ENCODE data around the gene IFNAR1. TPM values are rescaled to one million over a fixed set of nuclear protein-coding genes. Genes with fewer than 3 reads are reported as not detected.

IFNAR1 gene
- total and polyA plus RNA-seq, 2 donors (not counting 3 experiments of a cell fraction or from before 2014, with no cell fraction given): 16.2 to 47.8 TPM

DNA sequence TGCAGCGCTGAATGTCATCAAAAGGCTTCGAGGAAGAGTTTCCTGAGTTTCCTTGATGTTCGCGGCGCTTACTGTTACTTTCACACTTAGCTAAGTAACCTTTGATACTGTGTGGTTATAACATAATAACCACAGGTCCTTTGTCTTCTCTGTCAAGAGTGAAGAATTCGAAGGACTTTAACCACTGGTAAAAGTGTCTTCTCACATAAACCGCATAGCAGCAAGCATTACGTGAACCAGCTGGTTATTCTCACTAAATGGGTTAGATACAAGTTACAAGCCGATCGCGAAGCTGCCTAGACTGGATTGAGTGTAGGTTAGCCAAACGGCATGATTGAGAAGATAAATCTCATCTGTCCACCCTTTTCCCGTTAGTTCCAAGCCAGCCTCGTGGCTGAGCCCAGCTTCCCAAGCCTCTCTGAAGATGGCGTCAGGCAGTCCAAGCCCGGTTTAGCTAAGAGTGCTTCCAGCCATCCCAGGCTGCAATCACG, 60.1 kb downstream of the IFNAR1 start:
- Histone ChIP-seq H3K79me2 (ENCODE audit: control insufficient read depth, insufficient read depth, low read length) (no peaks in the 10 kb centered on the region), H3K9ac (replicated peaks; ENCODE audit: extremely low read depth, insufficient read depth, low read length) (no peak overlapping the region), H3K9me3 (replicated peaks; ENCODE audit: control insufficient read depth, insufficient read depth, low read length) (no peaks in the 10 kb centered on the region), H3K27me3 (ENCODE audit: control insufficient read depth in 2 of 2, insufficient read depth in 2 of 2, low read length in 2 of 2) (no peaks in the 10 kb centered on the region), H4K20me1 (replicated peaks; ENCODE audit: control insufficient read depth, extremely low read depth, insufficient read depth, low read length) (no peaks in the 10 kb centered on the region), H2AFZ (ENCODE audit: low read depth, low read length) (no peak overlapping the region), H3K27ac (ENCODE audit: insufficient read depth, low read depth, low read length) (no peak overlapping the region), H3K4me3 (replicated peaks in 1 of 3; ENCODE audit: insufficient read depth in 1 of 3, low read depth in 1 of 3, low read length in 3 of 3) (no peak overlapping the region), H3K9me1 (replicated peaks; ENCODE audit: control insufficient read depth, extremely low read depth, insufficient read depth, low read length) (no peaks in the 10 kb centered on the region), H3K4me2 (ENCODE audit: insufficient read depth, low read length) (no peak overlapping the region), H3K36me3 (ENCODE audit: control insufficient read depth in 2 of 2, extremely low read depth in 1 of 2, insufficient read depth in 2 of 2, low read length in 2 of 2) (no peaks in the 10 kb centered on the region), H3K4me1 (ENCODE audit: control insufficient read depth, extremely low read depth, insufficient read depth, low read length) (peaks cover 28% of the 10 kb centered on the region)
- ChIA-PET POLR2A (interaction anchor here (0.5 kb wide), 1 partner anchor 38 kb away, joined by 4 read pairs; no protein-coding TSS in a partner anchor), CTCF (interaction anchor here (1.4 to 3.1 kb wide), 3 partner anchors 11 to 23 kb away, joined by 4 to 12 read pairs (median 6); partner anchors contain the start of gene IFNGR2)
- intact Hi-C loops (cut with micrococcal nuclease): no loop called here
- dilution Hi-C loops (cut with MboI; ENCODE audit: extremely low pct_ligation_motif_present, low sequenced_read_pairs): no loop called here
- FAIRE-seq (no peak), DNase-seq (ENCODE audit: low read depth, low spot score) (no peak)
- BruUV-seq (replicated peaks): no TSS peak
- TF ChIP-seq JUN (IDR thresholded peaks at IDR 0.05; ENCODE audit: borderline replicate concordance, insufficient read depth, insufficient read length, low read depth): no peak
- no peak for TF ChIP-seq MYC (IDR thresholded peaks at IDR 0.05; ENCODE audit: low read depth, low read length)
- no peak for TF ChIP-seq GATA2 (IDR thresholded peaks at IDR 0.05; ENCODE audit: insufficient read depth, insufficient read length, low read depth, low read length)
- TF ChIP-seq, protein P1, sequence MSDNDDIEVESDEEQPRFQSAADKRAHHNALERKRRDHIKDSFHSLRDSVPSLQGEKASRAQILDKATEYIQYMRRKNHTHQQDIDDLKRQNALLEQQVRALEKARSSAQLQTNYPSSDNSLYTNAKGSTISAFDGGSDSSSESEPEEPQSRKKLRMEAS (IDR thresholded peaks at IDR 0.05; ENCODE audit: insufficient read depth, insufficient read length): no peak
- TF ChIP-seq POLR2AphosphoS5 (IDR thresholded peaks at IDR 0.05; ENCODE audit: insufficient read depth, low read depth, low read length): no peak
- TF ChIP-seq POLR2A (IDR thresholded peaks at IDR 0.05; ENCODE audit: low read depth, low read length): no peak
- TF ChIP-seq, protein P2, sequence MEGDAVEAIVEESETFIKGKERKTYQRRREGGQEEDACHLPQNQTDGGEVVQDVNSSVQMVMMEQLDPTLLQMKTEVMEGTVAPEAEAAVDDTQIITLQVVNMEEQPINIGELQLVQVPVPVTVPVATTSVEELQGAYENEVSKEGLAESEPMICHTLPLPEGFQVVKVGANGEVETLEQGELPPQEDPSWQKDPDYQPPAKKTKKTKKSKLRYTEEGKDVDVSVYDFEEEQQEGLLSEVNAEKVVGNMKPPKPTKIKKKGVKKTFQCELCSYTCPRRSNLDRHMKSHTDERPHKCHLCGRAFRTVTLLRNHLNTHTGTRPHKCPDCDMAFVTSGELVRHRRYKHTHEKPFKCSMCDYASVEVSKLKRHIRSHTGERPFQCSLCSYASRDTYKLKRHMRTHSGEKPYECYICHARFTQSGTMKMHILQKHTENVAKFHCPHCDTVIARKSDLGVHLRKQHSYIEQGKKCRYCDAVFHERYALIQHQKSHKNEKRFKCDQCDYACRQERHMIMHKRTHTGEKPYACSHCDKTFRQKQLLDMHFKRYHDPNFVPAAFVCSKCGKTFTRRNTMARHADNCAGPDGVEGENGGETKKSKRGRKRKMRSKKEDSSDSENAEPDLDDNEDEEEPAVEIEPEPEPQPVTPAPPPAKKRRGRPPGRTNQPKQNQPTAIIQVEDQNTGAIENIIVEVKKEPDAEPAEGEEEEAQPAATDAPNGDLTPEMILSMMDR (IDR thresholded peaks at IDR 0.05; ENCODE audit: extremely low read depth in 1 of 2, insufficient read depth in 1 of 2, low read depth in 1 of 2, low read length in 2 of 2): no peak
- no peak for TF ChIP-seq FOS (IDR thresholded peaks at IDR 0.05; ENCODE audit: borderline replicate concordance, insufficient read depth, low read length)
- no peak for TF ChIP-seq EZH2 (IDR thresholded peaks at IDR 0.05; ENCODE audit: borderline replicate concordance, low read depth, low read length, severe bottlenecking)
